OCI-LY1 (cell line): ENCODE results near the gene ADARB2.

Source experiments
- H2AFZ ChIP-seq: fragments of 200-600 bp; sonication (generic), shearing (Covaris generic); 2 replicates; pipeline ENCODE4 v1.6.0; 2014; ENCODE audit warnings: antibody characterized with exemption, mild to moderate bottlenecking, low read length
- H3F3A ChIP-seq: fragments of 200-600 bp; sonication (generic), shearing (Covaris generic); 2 replicates; pipeline ENCODE4 v1.6.0; 2014; ENCODE audit warnings: mild to moderate bottlenecking, antibody characterized with exemption, low read length, moderate library complexity; ENCODE audit not compliant: insufficient read depth
- H3K27ac ChIP-seq: fragments of 200-600 bp; sonication (generic); 2 replicates; pipeline ENCODE4 v1.5.1; 2014; ENCODE audit warnings: low read length, mixed run types, mild to moderate bottlenecking, low read depth; ENCODE audit not compliant: poor library complexity, severe bottlenecking
- H3K27me3 ChIP-seq: fragments of 200-600 bp; sonication (generic); 2 replicates; pipeline ENCODE4 v1.6.0; 2014; ENCODE audit warnings: antibody characterized with exemption, mild to moderate bottlenecking, low read length, moderate library complexity; ENCODE audit not compliant: insufficient read depth
- H3K36me3 ChIP-seq: fragments of 200-600 bp; sonication (generic); 2 replicates; pipeline ENCODE4 v1.6.1; 2014; ENCODE audit warnings: mild to moderate bottlenecking, antibody characterized with exemption, low read length, moderate library complexity, mixed read lengths; ENCODE audit not compliant: insufficient read depth
- H3K4me1 ChIP-seq: fragments of 200-600 bp; sonication (generic); 2 replicates; pipeline ENCODE4 v1.5.1; 2014; ENCODE audit warnings: mild to moderate bottlenecking, low read length, moderate library complexity; ENCODE audit not compliant: insufficient read depth, severe bottlenecking
- H3K4me2 ChIP-seq: fragments of 200-600 bp; sonication (generic), shearing (Covaris generic); 2 replicates; pipeline ENCODE4 v1.6.1; 2014; ENCODE audit warnings: low read length
- H3K4me3 ChIP-seq: fragments of 200-600 bp; sonication (generic); 2 replicates; pipeline ENCODE4 v1.5.1; 2014; ENCODE audit warnings: low read length, low read depth, mild to moderate bottlenecking, mixed read lengths; ENCODE audit not compliant: poor library complexity, severe bottlenecking
- H3K79me2 ChIP-seq: fragments of 200-600 bp; shearing (Covaris generic); 2 replicates; pipeline ENCODE4 v1.6.1; 2016; ENCODE audit warnings: mixed run types, low read length, mixed read lengths; ENCODE audit not compliant: insufficient read depth
- H3K9ac ChIP-seq: fragments of 200-600 bp; sonication (generic), shearing (Covaris generic); 2 replicates; pipeline ENCODE4 v1.6.1; 2014; ENCODE audit warnings: mild to moderate bottlenecking, low read length, mixed read lengths
- H3K9me2 ChIP-seq: fragments of 200-600 bp; sonication (generic), shearing (Covaris generic); 2 replicates; pipeline ENCODE4 v1.6.1; 2014; ENCODE audit warnings: low read depth, mild to moderate bottlenecking, low read length, mixed read lengths
- H3K9me3 ChIP-seq: fragments of 200-600 bp; shearing (Covaris generic); 2 replicates; pipeline ENCODE4 v1.6.1; 2014; ENCODE audit warnings: low read length, mixed read lengths
- H4K20me1 ChIP-seq: fragments of 200-600 bp; sonication (generic), shearing (Covaris generic); 2 replicates; pipeline ENCODE4 v1.6.0; 2016; ENCODE audit warnings: mild to moderate bottlenecking, low read length; ENCODE audit not compliant: insufficient read depth
- EZH2 ChIP-seq: fragments of 200-600 bp; sonication (generic), shearing (Covaris generic); IDR thresholded peaks from 2 replicates; pipeline ENCODE4 v1.8.0; 2017; ENCODE audit warnings: borderline replicate concordance, mixed run types, mild to moderate bottlenecking, antibody characterized with exemption, low read length, moderate library complexity, mixed read lengths
- TF ChIP-seq, protein P1 (sequence below): fragments of 200-600 bp; sonication (generic), shearing (Covaris generic); IDR thresholded peaks from 2 replicates; pipeline ENCODE4 v1.5.1; 2017; ENCODE audit warnings: mild to moderate bottlenecking, antibody characterized with exemption, low read length, moderate library complexity, mixed read lengths

ADARB2 gene

DNA sequence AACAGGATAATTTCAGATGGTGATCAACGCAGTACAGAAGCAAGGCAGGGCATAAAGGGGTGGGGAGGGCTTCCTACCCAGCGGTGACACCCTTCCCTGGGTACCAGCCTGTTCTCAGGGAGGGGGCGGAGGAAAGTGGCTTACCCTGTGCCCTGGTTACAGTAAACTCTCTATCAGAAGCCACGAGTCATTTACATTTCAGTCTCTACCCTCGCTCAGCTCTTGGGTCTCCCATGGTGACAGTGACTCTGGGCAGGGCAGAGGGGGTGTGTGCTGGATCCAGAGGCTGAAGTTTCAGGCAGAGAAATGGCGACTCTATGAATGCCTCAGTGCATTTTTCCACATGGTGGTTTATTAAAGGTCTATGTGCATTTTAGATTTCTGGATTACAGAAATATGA lies 107.0 kb downstream of the ADARB2 start:
- H3K36me3 ChIP-seq, result no peaks in the 10 kb centered on the region; the same call in 1 of the 2 replicates
- peak overlapping the region; percentile 22 for H3K27ac ChIP-seq
- H3K79me2 ChIP-seq, result no peaks in the 10 kb centered on the region
- TF ChIP-seq, protein P1, sequence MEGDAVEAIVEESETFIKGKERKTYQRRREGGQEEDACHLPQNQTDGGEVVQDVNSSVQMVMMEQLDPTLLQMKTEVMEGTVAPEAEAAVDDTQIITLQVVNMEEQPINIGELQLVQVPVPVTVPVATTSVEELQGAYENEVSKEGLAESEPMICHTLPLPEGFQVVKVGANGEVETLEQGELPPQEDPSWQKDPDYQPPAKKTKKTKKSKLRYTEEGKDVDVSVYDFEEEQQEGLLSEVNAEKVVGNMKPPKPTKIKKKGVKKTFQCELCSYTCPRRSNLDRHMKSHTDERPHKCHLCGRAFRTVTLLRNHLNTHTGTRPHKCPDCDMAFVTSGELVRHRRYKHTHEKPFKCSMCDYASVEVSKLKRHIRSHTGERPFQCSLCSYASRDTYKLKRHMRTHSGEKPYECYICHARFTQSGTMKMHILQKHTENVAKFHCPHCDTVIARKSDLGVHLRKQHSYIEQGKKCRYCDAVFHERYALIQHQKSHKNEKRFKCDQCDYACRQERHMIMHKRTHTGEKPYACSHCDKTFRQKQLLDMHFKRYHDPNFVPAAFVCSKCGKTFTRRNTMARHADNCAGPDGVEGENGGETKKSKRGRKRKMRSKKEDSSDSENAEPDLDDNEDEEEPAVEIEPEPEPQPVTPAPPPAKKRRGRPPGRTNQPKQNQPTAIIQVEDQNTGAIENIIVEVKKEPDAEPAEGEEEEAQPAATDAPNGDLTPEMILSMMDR, result no peak
- TF ChIP-seq EZH2, result no peak
- no peaks in the 10 kb centered on the region for H3F3A ChIP-seq
- H3K4me3 ChIP-seq, result no peak overlapping the region
- H3K9ac ChIP-seq, result no peak overlapping the region
- H2AFZ ChIP-seq, result no peak overlapping the region
- H3K9me2 ChIP-seq, result no peaks in the 10 kb centered on the region
- peaks cover 9% of the 10 kb centered on the region; the same call in 1 of the 2 replicates for H3K27me3 ChIP-seq
- H3K4me2 ChIP-seq, result peak overlapping the region; percentile 26; the same call in 1 of the 2 replicates
- no peaks in the 10 kb centered on the region for H4K20me1 ChIP-seq
- H3K4me1 ChIP-seq, result peaks cover 26% of the 10 kb centered on the region
- H3K9me3 ChIP-seq, result no peaks in the 10 kb centered on the region

DNA sequence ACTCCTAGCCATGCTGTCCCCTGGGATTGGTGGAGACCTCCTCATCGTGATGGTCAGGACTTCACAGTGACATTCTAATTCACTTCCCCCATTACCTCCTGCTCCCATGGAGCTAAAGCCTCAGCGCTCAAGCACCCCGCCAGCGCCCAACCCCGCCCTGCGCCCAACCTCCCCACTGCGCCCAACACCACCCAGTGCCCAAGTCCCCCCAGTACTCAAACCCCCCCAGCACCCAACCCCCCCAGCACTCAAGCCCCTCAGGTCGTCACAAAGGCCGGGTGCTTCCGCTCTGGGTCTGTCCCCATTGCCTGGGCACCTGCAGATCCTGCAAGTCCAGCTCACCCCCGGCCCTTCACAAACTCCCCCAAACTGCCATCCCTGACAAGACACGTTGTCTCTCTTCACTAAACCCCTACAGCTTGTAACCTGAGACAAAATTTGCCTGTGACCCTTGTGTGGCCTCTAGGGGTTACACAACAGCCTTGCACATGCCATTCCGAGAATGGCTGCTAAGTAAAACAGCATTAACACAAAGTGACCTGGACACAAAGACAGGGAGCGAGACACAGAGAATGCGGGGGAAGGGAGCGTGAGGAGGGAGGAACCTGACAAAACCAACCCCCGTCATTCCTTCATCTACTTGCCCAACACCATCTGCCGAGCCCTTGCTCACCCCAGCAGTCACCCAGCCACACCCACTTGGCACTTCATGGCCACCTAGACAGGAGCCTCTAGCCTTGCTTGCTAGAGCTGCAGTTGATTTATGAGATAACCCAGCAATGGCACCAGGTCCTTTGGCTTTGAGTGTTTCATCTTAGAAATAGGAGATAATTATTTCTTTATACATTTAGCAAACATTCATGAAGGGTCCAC lies 107.8 kb downstream of the ADARB2 start:
- Histone ChIP-seq H3K9ac (no peak overlapping the region), H3K4me3 (no peak overlapping the region), H3K4me2 (peak overlapping the region; percentile 26; the same call in 1 of the 2 replicates), H3F3A (no peaks in the 10 kb centered on the region), H3K4me1 (peaks cover 28% of the 10 kb centered on the region), H3K9me3 (no peaks in the 10 kb centered on the region), H3K36me3 (no peaks in the 10 kb centered on the region; the same call in 1 of the 2 replicates), H3K27ac (peak overlapping the region; percentile 22), H3K9me2 (no peaks in the 10 kb centered on the region), H4K20me1 (no peaks in the 10 kb centered on the region), H2AFZ (no peak overlapping the region), H3K27me3 (peaks cover 9% of the 10 kb centered on the region; the same call in 1 of the 2 replicates), H3K79me2 (no peaks in the 10 kb centered on the region)
- TF ChIP-seq, protein P1, result peak; percentile 41; the same call in 1 of the 2 replicates
- TF ChIP-seq EZH2, result no peak

DNA sequence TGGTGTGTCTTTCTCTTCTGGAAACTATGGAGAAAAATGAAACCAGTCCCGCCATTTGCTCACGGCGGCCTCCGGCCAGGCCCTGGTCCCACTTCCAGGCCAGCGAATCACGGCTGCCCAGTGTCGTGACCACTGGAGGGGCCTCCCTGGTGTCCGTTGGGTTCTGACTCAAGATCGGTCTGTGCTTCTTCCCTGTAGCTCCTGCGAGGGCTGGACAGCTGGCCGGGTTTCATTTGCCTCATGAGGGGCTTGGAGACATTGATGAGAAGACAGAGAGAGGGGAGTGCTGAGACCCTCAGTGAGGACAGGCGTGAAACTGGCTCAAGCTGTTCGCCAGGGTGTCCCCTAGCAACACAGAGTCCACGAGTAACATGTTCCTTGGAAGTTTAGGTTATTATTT lies 108.6 kb downstream of the ADARB2 start:
- Histone ChIP-seq H3K4me1 (peaks cover 34% of the 10 kb centered on the region), H3K79me2 (no peaks in the 10 kb centered on the region), H4K20me1 (no peaks in the 10 kb centered on the region), H3K9me3 (no peaks in the 10 kb centered on the region), H3K4me2 (no peak overlapping the region), H3K9me2 (no peaks in the 10 kb centered on the region), H3K36me3 (no peaks in the 10 kb centered on the region; the same call in 1 of the 2 replicates), H2AFZ (no peak overlapping the region), H3F3A (no peaks in the 10 kb centered on the region), H3K27ac (no peak overlapping the region), H3K4me3 (no peak overlapping the region), H3K9ac (no peak overlapping the region), H3K27me3 (peaks cover 9% of the 10 kb centered on the region; the same call in 1 of the 2 replicates)
- no peak for TF ChIP-seq EZH2
- TF ChIP-seq, protein P1, result no peak
